ENCODE data around the gene SPPL3. TPM values are rescaled to one million over a fixed set of nuclear protein-coding genes. Genes with fewer than 3 reads are reported as not detected.
"Not testable (repeated sequence)": the region's sequence is repeated elsewhere in the genome, so short reads cannot be mapped to it uniquely, and the experiment has no call there.

The SPPL3 gene
- polyA plus RNA-seq, 1 donor, result 49.2 TPM

- DNase-seq (ENCODE audit: low read depth), result no peak
Observed at GRCh38 chr12:120844768-120845449, 59.2 kb downstream of the SPPL3 start.

- DNase-seq (ENCODE audit: low read depth), result no peak
Observed at GRCh38 chr12:120844297-120844696, 59.9 kb downstream of the SPPL3 start.

- DNase-seq (ENCODE audit: low read depth), result no peak
Observed at GRCh38 chr12:120843472-120843871, 60.7 kb downstream of the SPPL3 start.

GRCh38 chr12:120842595-120842994 is 61.6 kb downstream of the SPPL3 start:
- DNase-seq (ENCODE audit: low read depth), result no peak

GRCh38 chr12:120841525-120841924 is 62.6 kb downstream of the SPPL3 start:
- DNase-seq (ENCODE audit: low read depth), result no peak

GRCh38 chr12:120839503-120839902 is 64.7 kb downstream of the SPPL3 start:
- no peak for DNase-seq (ENCODE audit: low read depth)

GRCh38 chr12:120838629-120839383 is 65.4 kb downstream of the SPPL3 start:
- DNase-seq (ENCODE audit: low read depth), result not testable (repeated sequence)

- DNase-seq (ENCODE audit: low read depth), result no peak
Observed at GRCh38 chr12:120836114-120836684, 68.0 kb downstream of the SPPL3 start.

GRCh38 chr12:120835657-120836056 is 68.5 kb downstream of the SPPL3 start:
- DNase-seq (ENCODE audit: low read depth), result no peak

- no peak for DNase-seq (ENCODE audit: low read depth)
Observed at GRCh38 chr12:120835304-120835612, 68.9 kb downstream of the SPPL3 start.

GRCh38 chr12:120834489-120835303 is 69.5 kb downstream of the SPPL3 start:
- no peak for DNase-seq (ENCODE audit: low read depth)

GRCh38 chr12:120833849-120834248 is 70.3 kb downstream of the SPPL3 start:
- DNase-seq (ENCODE audit: low read depth), result no peak

GRCh38 chr12:120832737-120833136 is 71.4 kb downstream of the SPPL3 start:
- no peak for DNase-seq (ENCODE audit: low read depth)

- DNase-seq (ENCODE audit: low read depth), result no peak
Observed at GRCh38 chr12:120831648-120832267, 72.4 kb downstream of the SPPL3 start.

GRCh38 chr12:120830966-120831365 is 73.2 kb downstream of the SPPL3 start:
- no peak for DNase-seq (ENCODE audit: low read depth)

- DNase-seq (ENCODE audit: low read depth), result no peak
Observed at GRCh38 chr12:120830052-120830940, 73.9 kb downstream of the SPPL3 start.

GRCh38 chr12:120826335-120826734 is 77.8 kb downstream of the SPPL3 start:
- DNase-seq (ENCODE audit: low read depth), result no peak

- DNase-seq (ENCODE audit: low read depth), result no peak
Observed at GRCh38 chr12:120825337-120825736, 78.8 kb downstream of the SPPL3 start.

- DNase-seq (ENCODE audit: low read depth), result no peak
Observed at GRCh38 chr12:120822832-120823503, 81.2 kb downstream of the SPPL3 start.

GRCh38 chr12:120821878-120822277 is 82.3 kb downstream of the SPPL3 start:
- DNase-seq (ENCODE audit: low read depth), result no peak
